ENCODE results near the gene DEFB123. TPM values are rescaled to one million over a fixed set of nuclear protein-coding genes. Genes with fewer than 3 reads are reported as not detected.

The DEFB123 gene
- total RNA-seq (2014; rRNA removed; shearing (Covaris generic)) (not detected in 2 replicates), total RNA-seq (2022) (not detected in 2 replicates), Bru-seq, nascent RNA (not detected), BruChase-seq, experiment 1, labeled RNA remaining after a 6-hour chase (not detected), BruChase-seq, experiment 2, labeled RNA remaining after a 2-hour chase (not detected)
- long read RNA-seq: 0 reads

- CTCF ChIA-PET (ENCODE audit: unreplicated experiment): no interaction called here
- intact Hi-C loops (cut with micrococcal nuclease; ENCODE audit: unreplicated experiment): no loop called here
- H4K20me1 ChIP-seq (ENCODE audit: insufficient read depth, low read length): no peaks in the 10 kb centered on the region
- H3K4me2 ChIP-seq (ENCODE audit: low read length): no peak within 1 kb of the TSS
- POLR2A ChIA-PET: no interaction called here
- H3K4me1 ChIP-seq (ENCODE audit: insufficient read depth, low read length, poor library complexity, severe bottlenecking): no peaks in the 10 kb centered on the region
- H3K79me2 ChIP-seq (ENCODE audit: insufficient read depth, low read depth, low read length): no peaks in the 10 kb centered on the region
- BruUV-seq (replicated peaks): no TSS peak
- H2AFZ ChIP-seq (ENCODE audit: low read length): no peak within 1 kb of the TSS
- no peak for TF ChIP-seq EZH2phosphoT487 (IDR thresholded peaks at IDR 0.05; ENCODE audit: borderline replicate concordance, low read depth, low read length)
- peak; percentile 69 for TF ChIP-seq CTCF (conservative IDR thresholded peaks at IDR 0.05; ENCODE audit: low read length)
- no peaks in the 10 kb centered on the region for H3K9me2 ChIP-seq (ENCODE audit: insufficient read depth, low read length)
- H3K36me3 ChIP-seq (ENCODE audit: insufficient read depth, low read length): no peaks in the 10 kb centered on the region
- H3K27ac ChIP-seq (ENCODE audit: low read depth, low read length, poor library complexity, severe bottlenecking): no peak within 1 kb of the TSS
- H3K9me3 ChIP-seq (ENCODE audit: low read length): no peaks in the 10 kb centered on the region
- H3K4me3 ChIP-seq (ENCODE audit: low read depth, low read length, poor library complexity, severe bottlenecking): no peak within 1 kb of the TSS
- no peak for DNase-seq (ENCODE audit: low spot score)
Observed at GRCh38 chr20:31440012-31440659, at the start of gene DEFB123. Gene DEFB123 (plus strand): TSS chr20:31440632. CDS start chr20:31440699, 67 bp downstream.

- Histone ChIP-seq H2AFZ (ENCODE audit: low read length) (peak overlapping the region; percentile 49; the same call in 1 of the 2 replicates), H3K4me2 (ENCODE audit: low read length) (no peak overlapping the region), H3K9me3 (ENCODE audit: low read length) (no peaks in the 10 kb centered on the region), H3K4me1 (ENCODE audit: insufficient read depth, low read length, poor library complexity, severe bottlenecking) (no peaks in the 10 kb centered on the region), H3K36me3 (ENCODE audit: insufficient read depth, low read length) (no peaks in the 10 kb centered on the region), H3K79me2 (ENCODE audit: insufficient read depth, low read depth, low read length) (no peaks in the 10 kb centered on the region), H3K9me2 (ENCODE audit: insufficient read depth, low read length) (no peaks in the 10 kb centered on the region), H3K4me3 (ENCODE audit: low read depth, low read length, poor library complexity, severe bottlenecking) (no peak overlapping the region), H3K27ac (ENCODE audit: low read depth, low read length, poor library complexity, severe bottlenecking) (no peak overlapping the region), H4K20me1 (ENCODE audit: insufficient read depth, low read length) (no peaks in the 10 kb centered on the region)
- ChIA-PET POLR2A (no interaction called here), CTCF (ENCODE audit: unreplicated experiment) (interaction anchor here (1.0 kb wide), 1 partner anchor 18 kb away, joined by 3 read pairs; no protein-coding TSS in a partner anchor)
- no peak for DNase-seq (ENCODE audit: low spot score)
- intact Hi-C loops (cut with micrococcal nuclease; ENCODE audit: unreplicated experiment): no loop called here
- BruUV-seq (replicated peaks): no TSS peak
- TF ChIP-seq EZH2phosphoT487 (IDR thresholded peaks at IDR 0.05; ENCODE audit: borderline replicate concordance, low read depth, low read length): no peak
- no peak for TF ChIP-seq CTCF (conservative IDR thresholded peaks at IDR 0.05; ENCODE audit: low read length)
Observed at GRCh38 chr20:31392836-31393235, 47.6 kb upstream of the DEFB123 start.

- Histone ChIP-seq H2AFZ (ENCODE audit: low read length) (no peak overlapping the region), H3K27ac (ENCODE audit: low read depth, low read length, poor library complexity, severe bottlenecking) (no peak overlapping the region), H3K4me2 (ENCODE audit: low read length) (no peak overlapping the region), H3K9me3 (ENCODE audit: low read length) (no peaks in the 10 kb centered on the region), H3K4me1 (ENCODE audit: insufficient read depth, low read length, poor library complexity, severe bottlenecking) (no peaks in the 10 kb centered on the region), H3K4me3 (ENCODE audit: low read depth, low read length, poor library complexity, severe bottlenecking) (no peak overlapping the region), H3K79me2 (ENCODE audit: insufficient read depth, low read depth, low read length) (no peaks in the 10 kb centered on the region), H3K36me3 (ENCODE audit: insufficient read depth, low read length) (no peaks in the 10 kb centered on the region), H4K20me1 (ENCODE audit: insufficient read depth, low read length) (no peaks in the 10 kb centered on the region), H3K9me2 (ENCODE audit: insufficient read depth, low read length) (no peaks in the 10 kb centered on the region)
- POLR2A ChIA-PET: no interaction called here
- CTCF ChIA-PET (ENCODE audit: unreplicated experiment): no interaction called here
- TF ChIP-seq CTCF (conservative IDR thresholded peaks at IDR 0.05; ENCODE audit: low read length): no peak
- TF ChIP-seq EZH2phosphoT487 (IDR thresholded peaks at IDR 0.05; ENCODE audit: borderline replicate concordance, low read depth, low read length): no peak
- intact Hi-C loops (cut with micrococcal nuclease; ENCODE audit: unreplicated experiment): no loop called here
- no peak for DNase-seq (ENCODE audit: low spot score)
- no TSS peak for BruUV-seq (replicated peaks)
Observed at GRCh38 chr20:31394900-31395299, 45.5 kb upstream of the DEFB123 start.

Measured in OCI-LY7 (cell line).